Right lobe of liver (tissue), 6 donors: ENCODE data around the gene RCE1. TPM values are rescaled to one million over a fixed set of nuclear protein-coding genes. Genes with fewer than 3 reads are reported as not detected.

Experiments
- ATAC-seq, 4 donors: fragments of 200-7000 bp; cut with Tn5 transposase; one replicate each; pipeline ENCODE4 v1.9.1; 2020; ENCODE audit warnings: mild to moderate bottlenecking in 4 of 4, moderate library complexity in 4 of 4
- DNase-seq, 3 donors: peaks; one replicate each; pipeline ENCODE4 v3.0.0-alpha.2; 2020
- H3K27ac ChIP-seq, 3 donors: fragments of 200-600 bp; one replicate each; pipeline ENCODE4 v1.8.0; 2022
- H3K27me3 ChIP-seq, 2 donors: fragments of 200-600 bp; one replicate each; pipeline ENCODE4 v1.8.0; 2022
- H3K36me3 ChIP-seq, 4 donors: fragments of 200-600 bp; sonication (generic) in 1 of 4; one replicate each; pipeline versions ENCODE4 v1.5.1 to v1.8.0; 2017 to 2022; ENCODE audit warnings: control low read depth in 1 of 4
- H3K4me1 ChIP-seq, 4 donors: fragments of 200-600 bp; sonication (generic) in 1 of 4; one replicate each; pipeline versions ENCODE4 v1.5.1 to v1.8.0; 2017 to 2022; ENCODE audit warnings: control low read depth in 1 of 4
- H3K4me3 ChIP-seq, 3 donors: fragments of 200-600 bp; one replicate each; pipeline ENCODE4 v1.8.0; 2022
- H3K9me3 ChIP-seq, 4 donors: fragments of 200-600 bp; sonication (generic) in 1 of 4; one replicate each; pipeline versions ENCODE4 v1.5.1 to v1.8.0; 2017 to 2022; ENCODE audit warnings: control low read depth in 1 of 4
- POLR2A ChIP-seq: fragments of 450-650 bp; IDR thresholded peaks from one replicate; pipeline ENCODE4 v1.6.1; 2017; ENCODE audit warnings: antibody characterized with exemption, mild to moderate bottlenecking
- WGBS: methylation state at CpG from one replicate; pipeline ENCODE4 v1.1.6; 2018; ENCODE audit warnings: low coverage, low lambda C conversion rate; ENCODE audit not compliant: insufficient coverage; ENCODE audit errors: missing lambda C conversion rate; 5-methylcytosine and 5-hydroxymethylcytosine counted together
- intact Hi-C, 2 donors: fragments of 100-400 bp; cut with DNase I; formaldehyde crosslinking; loops; one replicate each; pipeline versions ENCODE4 v1.11.2 to v1.14.1; 2022
- total RNA-seq, 6 experiments: library from RNA; depleted of rRNA in 2 of 6; stranded (reverse); fragments of >200 nt in 2 of 6; fragmentation: NEBNext Ultra II Directional in 3 of 6; extraction: Animal tissue kit (Norgen Biotek cat#: 25700) in 3 of 6; gene quantifications; one replicate each; pipeline versions ENCODE4 v1.1.0 to v1.2.4, GENCODE V29; 2016 to 2023
- TF ChIP-seq, protein P1 (sequence below), 4 donors: fragments of 200-600 bp in 3 of 4; fragments of 450-650 bp in 1 of 4; IDR thresholded peaks; one replicate each; pipeline versions ENCODE4 v1.5.1 to v1.8.0; 2016 to 2022; ENCODE audit warnings: antibody characterized with exemption in 4 of 4, mild to moderate bottlenecking in 2 of 4
- donor health status: DM: no; HTN: yes; CAD: no.
- donor health status: DM: no; HTN: no; CAD: no.
- donor health status: DM: no; HTN: no; CAD: no.
- donor health status: DM: no; HTN: yes; CAD: no.
- donor health status: DM: no; HTN: yes; CAD: no.

Gene RCE1
- total RNA-seq, 6 experiments from 2014 or later = 3.1 to 7.7 (median 4.5) TPM

DNA sequence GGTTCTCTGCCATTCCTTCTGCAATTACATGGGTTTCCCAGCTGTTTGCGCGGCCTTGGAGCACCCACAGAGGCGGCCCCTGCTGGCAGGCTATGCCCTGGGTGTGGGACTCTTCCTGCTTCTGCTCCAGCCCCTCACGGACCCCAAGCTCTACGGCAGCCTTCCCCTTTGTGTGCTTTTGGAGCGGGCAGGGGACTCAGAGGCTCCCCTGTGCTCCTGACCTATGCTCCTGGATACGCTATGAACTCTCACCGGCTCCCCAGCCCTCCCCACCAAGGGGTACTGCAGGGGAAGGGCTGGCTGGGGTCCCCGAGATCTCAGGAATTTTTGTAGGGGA, 2.6 kb downstream of the RCE1 start:
- intact Hi-C loops = no loop called here
- ATAC-seq (no peak), DNase-seq (peak in 2 of 3 donors; percentile 21 to 44)
- no peak overlapping the region for H3K4me3 ChIP-seq
- H3K36me3 ChIP-seq = peaks cover 0 to 35% (median 16%) of the 10 kb centered on the region in 4 donors
- TF ChIP-seq POLR2A = no peak
- TF ChIP-seq, protein P1, sequence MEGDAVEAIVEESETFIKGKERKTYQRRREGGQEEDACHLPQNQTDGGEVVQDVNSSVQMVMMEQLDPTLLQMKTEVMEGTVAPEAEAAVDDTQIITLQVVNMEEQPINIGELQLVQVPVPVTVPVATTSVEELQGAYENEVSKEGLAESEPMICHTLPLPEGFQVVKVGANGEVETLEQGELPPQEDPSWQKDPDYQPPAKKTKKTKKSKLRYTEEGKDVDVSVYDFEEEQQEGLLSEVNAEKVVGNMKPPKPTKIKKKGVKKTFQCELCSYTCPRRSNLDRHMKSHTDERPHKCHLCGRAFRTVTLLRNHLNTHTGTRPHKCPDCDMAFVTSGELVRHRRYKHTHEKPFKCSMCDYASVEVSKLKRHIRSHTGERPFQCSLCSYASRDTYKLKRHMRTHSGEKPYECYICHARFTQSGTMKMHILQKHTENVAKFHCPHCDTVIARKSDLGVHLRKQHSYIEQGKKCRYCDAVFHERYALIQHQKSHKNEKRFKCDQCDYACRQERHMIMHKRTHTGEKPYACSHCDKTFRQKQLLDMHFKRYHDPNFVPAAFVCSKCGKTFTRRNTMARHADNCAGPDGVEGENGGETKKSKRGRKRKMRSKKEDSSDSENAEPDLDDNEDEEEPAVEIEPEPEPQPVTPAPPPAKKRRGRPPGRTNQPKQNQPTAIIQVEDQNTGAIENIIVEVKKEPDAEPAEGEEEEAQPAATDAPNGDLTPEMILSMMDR (IDR thresholded peaks at IDR 0.05) = no peak
- no peak overlapping the region for H3K27ac ChIP-seq
- H3K27me3 ChIP-seq = no peaks in the 10 kb centered on the region
- WGBS = 62% methylated on average over 4 of the region's 9 CpGs
- peaks cover 0 to 27% (median 3%) of the 10 kb centered on the region in 4 donors for H3K4me1 ChIP-seq
- no peaks in the 10 kb centered on the region for H3K9me3 ChIP-seq

- TF ChIP-seq, protein P1 (IDR thresholded peaks at IDR 0.05) = no peak
- ATAC-seq (no peak), DNase-seq (peak in 2 of 3 donors; percentile 27 to 50)
- Histone ChIP-seq H3K4me1 (peaks cover 0 to 24% (median 3%) of the 10 kb centered on the region in 4 donors), H3K9me3 (no peaks in the 10 kb centered on the region), H3K27ac (no peak overlapping the region), H3K27me3 (no peaks in the 10 kb centered on the region), H3K4me3 (no peak overlapping the region), H3K36me3 (peaks cover 0 to 41% (median 19%) of the 10 kb centered on the region in 4 donors)
- intact Hi-C loops = no loop called here
- WGBS = 73% methylated on average over 2 of the region's 4 CpGs
These were observed 3.4 kb downstream of the RCE1 start for GRCh38 chr11:66846671-66847091.

- WGBS = 91% methylated on average over 6 of the region's 14 CpGs
- no peak overlapping the region for H3K27ac ChIP-seq
- intact Hi-C loops = no loop called here
- H3K4me1 ChIP-seq = peaks cover 0 to 17% (median 0%) of the 10 kb centered on the region in 4 donors
- H3K9me3 ChIP-seq = no peaks in the 10 kb centered on the region
- peak in 2 of 3 donors; percentile 14 to 42 for DNase-seq
- no peak overlapping the region for H3K4me3 ChIP-seq
- ATAC-seq = no peak
- peaks cover 0 to 49% (median 24%) of the 10 kb centered on the region in 4 donors for H3K36me3 ChIP-seq
- no peaks in the 10 kb centered on the region for H3K27me3 ChIP-seq
- TF ChIP-seq, protein P1 (IDR thresholded peaks at IDR 0.05) = no peak
- TF ChIP-seq POLR2A = no peak
These were observed 4.4 kb downstream of the RCE1 start for GRCh38 chr11:66847461-66848232.

GRCh38 chr11:66848671-66849500, 5.6 kb downstream of the RCE1 start:
- H3K4me3 ChIP-seq = no peak overlapping the region
- no peaks in the 10 kb centered on the region for H3K27me3 ChIP-seq
- H3K27ac ChIP-seq = no peak overlapping the region
- intact Hi-C loops = no loop called here
- ATAC-seq (no peak), DNase-seq (peak in 1 of 3 donors; percentile 25)
- peaks cover 0 to 14% (median 0%) of the 10 kb centered on the region in 4 donors for H3K4me1 ChIP-seq
- TF ChIP-seq, protein P1 (IDR thresholded peaks at IDR 0.05) = no peak
- no peak for TF ChIP-seq POLR2A
- no CpG with 5 or more reads among the region's 28 CpGs for WGBS
- H3K36me3 ChIP-seq = peaks cover 0 to 49% (median 24%) of the 10 kb centered on the region in 4 donors
- H3K9me3 ChIP-seq = no peaks in the 10 kb centered on the region
